D721Med (cell line): ENCODE data around the gene AHCYL1.
A peak's percentile ranks its signal among the peaks of the same experiment; 100 is the strongest.

Experiments
- DNase-seq: peaks from one replicate; pipeline ENCODE4 v3.0.0; 2011; ENCODE audit warnings: low spot score; ENCODE audit not compliant: insufficient read length
- FAIRE-seq: peaks from 2 replicates; lab custom pipeline; 2011; peaks lifted over from hg19 to GRCh38; lab: Jason Lieb, UNC
- CTCF ChIP-seq: IDR thresholded peaks from 2 replicates; pipeline ENCODE4 v1.5.1; 2012; ENCODE audit warnings: mild to moderate bottlenecking, control low read depth; ENCODE audit not compliant: insufficient read depth; ENCODE audit errors: missing control alignments

The AHCYL1 gene

GRCh38 chr1:109984456-109985246 lies at the start of gene AHCYL1:
Gene AHCYL1, plus strand, starts transcription at chr1:109984765. Its CDS starts 288 bp downstream, at chr1:109985053.
- FAIRE-seq: no peak
- peak; percentile 95 for TF ChIP-seq CTCF
- peak; percentile 96 for DNase-seq

DNA sequence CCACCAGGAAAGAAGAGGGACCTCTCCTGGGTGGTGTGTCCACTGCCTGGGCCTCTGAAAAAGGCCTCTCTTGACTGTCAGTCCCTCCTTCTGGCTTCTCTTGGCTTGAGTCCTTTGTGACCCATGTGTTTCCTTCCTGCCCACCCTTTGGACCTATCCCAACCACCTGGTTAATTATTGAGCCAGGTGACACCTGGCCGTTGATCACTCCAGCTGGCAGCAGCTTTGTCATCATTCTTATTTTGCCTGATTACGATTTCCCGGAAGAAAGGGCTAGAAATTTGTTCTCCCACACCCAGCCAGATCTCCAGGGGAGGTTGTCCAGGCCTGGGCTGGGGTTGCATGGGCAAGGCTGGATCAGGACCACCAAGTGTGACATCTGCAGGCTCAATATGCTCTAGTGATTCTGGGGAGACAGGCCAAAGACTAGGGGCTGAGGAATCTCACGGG lies 49.1 kb upstream of the AHCYL1 start:
- FAIRE-seq (no peak), DNase-seq (no peak)
- no peak for TF ChIP-seq CTCF

- no peak for FAIRE-seq
- no peak for DNase-seq
- no peak for TF ChIP-seq CTCF
Measured at GRCh38 chr1:109937738-109938137, 46.8 kb upstream of the AHCYL1 start.

DNA sequence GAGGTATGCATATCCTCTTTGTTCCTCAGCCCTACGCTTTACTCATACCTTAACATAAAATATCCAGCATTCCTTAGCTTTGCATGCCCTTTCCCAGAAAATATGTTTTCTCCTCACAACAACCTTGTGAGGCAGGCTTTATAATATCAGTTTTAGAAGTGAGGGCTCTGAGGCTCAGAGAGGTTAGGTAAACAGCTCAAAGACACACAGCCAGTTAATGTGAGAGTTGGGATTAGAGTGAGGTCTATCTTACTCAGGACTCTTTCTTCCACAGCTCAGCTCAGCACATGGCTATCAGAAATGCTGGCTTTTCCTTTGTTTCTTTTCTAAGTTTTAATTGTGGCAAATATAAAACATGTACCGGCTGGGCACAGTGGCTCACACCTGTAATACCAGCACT lies 46.0 kb upstream of the AHCYL1 start:
- no peak for TF ChIP-seq CTCF
- FAIRE-seq (no peak), DNase-seq (no peak)

DNA sequence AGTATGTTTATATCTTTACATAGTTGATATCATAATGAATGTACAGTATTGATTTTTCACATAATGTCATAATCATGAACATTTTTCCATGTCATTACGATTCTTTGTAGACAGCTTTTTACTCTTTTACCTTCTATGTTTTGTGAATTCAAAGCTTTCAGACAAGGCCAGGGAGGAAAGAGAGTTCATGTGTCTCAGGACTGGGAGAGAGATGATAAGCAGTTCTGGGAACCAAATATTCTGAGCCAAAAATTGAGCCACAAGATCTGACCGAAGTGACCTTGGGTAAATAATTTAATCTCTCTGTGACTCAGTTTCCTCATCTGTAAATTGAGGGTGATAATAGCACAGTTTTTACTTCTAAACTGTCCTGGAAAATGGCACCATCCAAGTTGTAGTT lies 42.1 kb upstream of the AHCYL1 start:
- no peak for FAIRE-seq
- DNase-seq: no peak
- no peak for TF ChIP-seq CTCF

- DNase-seq (no peak), FAIRE-seq (no peak)
- no peak for TF ChIP-seq CTCF
Measured at GRCh38 chr1:109944541-109944940, 40.0 kb upstream of the AHCYL1 start.

DNA sequence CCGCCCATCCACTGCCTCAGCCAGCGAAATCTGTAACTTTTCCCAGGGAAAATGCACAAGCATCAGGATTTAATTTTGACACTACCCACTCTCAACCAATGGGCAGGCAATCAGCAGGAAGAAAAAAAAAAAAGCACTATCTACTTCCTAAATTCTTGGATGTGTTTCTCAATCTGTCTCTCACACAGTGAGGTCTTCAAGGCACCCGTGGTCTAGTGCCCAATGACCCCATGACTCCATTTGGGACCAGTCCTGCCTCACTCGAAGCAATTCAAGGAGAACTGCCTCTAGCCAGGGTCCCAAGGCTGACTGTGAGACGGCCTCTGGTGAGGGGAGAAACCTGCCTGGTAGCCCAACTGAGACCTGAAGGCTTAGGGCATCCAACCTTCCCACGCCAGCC lies 38.1 kb upstream of the AHCYL1 start:
- DNase-seq (no peak), FAIRE-seq (no peak)
- no peak for TF ChIP-seq CTCF
